ENCODE data around the gene APCDD1L. TPM values are rescaled to one million over a fixed set of nuclear protein-coding genes. Genes with fewer than 3 reads are reported as not detected.

Gene APCDD1L
- total and polyA plus RNA-seq, 9 donors = 0.08 to 0.62 TPM; not detected in 7

- H3K4me1 ChIP-seq (ENCODE audit: insufficient read depth) = no peaks in the 10 kb centered on the region
- WGBS, 3 donors = 81 to 84% (median 84%) methylated on average over 6 of the region's 6 CpGs
Measured at GRCh38 chr20:58556961-58557360, 41.8 kb upstream of the APCDD1L start.

GRCh38 chr20:58555078-58555765 lies 40.0 kb upstream of the APCDD1L start:
- Histone ChIP-seq H3K27ac (no peak overlapping the region), H3K36me3 (no peaks in the 10 kb centered on the region), H3K27me3 (no peaks in the 10 kb centered on the region), H3K9me3 (no peaks in the 10 kb centered on the region), H3K4me1 (ENCODE audit: insufficient read depth) (no peaks in the 10 kb centered on the region), H3K4me3 (no peak overlapping the region)
- DNase-seq = no peak
- 61 to 68% (median 66%) methylated on average over 3 of the region's 3 CpGs for WGBS, 3 donors
- no peak for TF ChIP-seq EP300 (IDR thresholded peaks at IDR 0.05)
- no peak for TF ChIP-seq POLR2A (IDR thresholded peaks at IDR 0.05)
- TF ChIP-seq CTCF (IDR thresholded peaks at IDR 0.05) = no peak
- intact Hi-C loops (cut with DNase I) = no loop called here

More at GRCh38 chr20:58556961-58557360, 41.8 kb upstream of the APCDD1L start:
- Histone ChIP-seq H3K27me3 (no peaks in the 10 kb centered on the region), H3K27ac (no peak overlapping the region), H3K9me3 (no peaks in the 10 kb centered on the region), H3K4me3 (no peak overlapping the region), H3K36me3 (no peaks in the 10 kb centered on the region)
- no peak for TF ChIP-seq POLR2A (IDR thresholded peaks at IDR 0.05)
- no peak for TF ChIP-seq CTCF (IDR thresholded peaks at IDR 0.05)
- no peak for TF ChIP-seq EP300 (IDR thresholded peaks at IDR 0.05)
- DNase-seq = no peak
- intact Hi-C loops (cut with DNase I) = no loop called here

GRCh38 chr20:58554541-58554940 lies 39.3 kb upstream of the APCDD1L start:
- H3K4me1 ChIP-seq (ENCODE audit: insufficient read depth) = peaks cover 2% of the 10 kb centered on the region
- no peak for DNase-seq
- intact Hi-C loops (cut with DNase I) = no loop called here
- H3K4me3 ChIP-seq = no peak overlapping the region
- H3K36me3 ChIP-seq = no peaks in the 10 kb centered on the region
- H3K27ac ChIP-seq = no peak overlapping the region
- H3K9me3 ChIP-seq = no peaks in the 10 kb centered on the region
- TF ChIP-seq CTCF (IDR thresholded peaks at IDR 0.05) (no peak), EP300 (IDR thresholded peaks at IDR 0.05) (no peak), POLR2A (IDR thresholded peaks at IDR 0.05) (no peak)
- 92 to 95% (median 95%) methylated on average over 3 of the region's 3 CpGs for WGBS, 3 donors
- H3K27me3 ChIP-seq = no peaks in the 10 kb centered on the region

DNA sequence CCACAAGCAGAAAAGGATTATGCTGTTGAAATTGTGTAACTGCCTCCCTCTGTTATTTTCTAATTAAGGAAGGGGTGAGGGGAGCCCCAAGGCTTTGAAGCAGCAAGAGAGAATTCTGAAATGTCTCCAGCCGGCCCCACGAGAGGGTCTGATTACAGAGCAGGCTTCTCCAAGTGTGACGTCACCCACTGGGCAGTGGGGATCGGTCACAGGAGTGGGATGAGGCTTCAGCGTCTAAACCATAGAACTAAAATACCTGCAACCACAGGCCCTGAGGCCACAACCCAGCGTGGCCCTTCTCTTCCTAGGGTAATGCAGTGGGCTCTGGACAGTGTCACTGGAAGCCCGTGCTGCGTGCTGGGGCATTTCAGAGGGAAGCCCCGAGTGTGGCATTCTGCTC lies 38.6 kb upstream of the APCDD1L start:
- Histone ChIP-seq H3K4me3 (no peak overlapping the region), H3K36me3 (no peaks in the 10 kb centered on the region), H3K4me1 (ENCODE audit: insufficient read depth) (peaks cover 2% of the 10 kb centered on the region), H3K27ac (no peak overlapping the region), H3K9me3 (no peaks in the 10 kb centered on the region), H3K27me3 (no peaks in the 10 kb centered on the region)
- TF ChIP-seq EP300 (IDR thresholded peaks at IDR 0.05) = no peak
- TF ChIP-seq POLR2A (IDR thresholded peaks at IDR 0.05) = no peak
- TF ChIP-seq CTCF (IDR thresholded peaks at IDR 0.05) = no peak
- intact Hi-C loops (cut with DNase I) = no loop called here
- 38 to 40% (median 39%) methylated on average over 9 of the region's 9 CpGs for WGBS, 3 donors
- peak; percentile 55 to 71 (median 62) for DNase-seq
